ENCODE results near the gene PLXNB2. TPM values are rescaled to one million over a fixed set of nuclear protein-coding genes. Genes with fewer than 3 reads are reported as not detected.

Gene PLXNB2
- total RNA-seq, 1 donor from 2014 or later = 95.2 TPM

DNA sequence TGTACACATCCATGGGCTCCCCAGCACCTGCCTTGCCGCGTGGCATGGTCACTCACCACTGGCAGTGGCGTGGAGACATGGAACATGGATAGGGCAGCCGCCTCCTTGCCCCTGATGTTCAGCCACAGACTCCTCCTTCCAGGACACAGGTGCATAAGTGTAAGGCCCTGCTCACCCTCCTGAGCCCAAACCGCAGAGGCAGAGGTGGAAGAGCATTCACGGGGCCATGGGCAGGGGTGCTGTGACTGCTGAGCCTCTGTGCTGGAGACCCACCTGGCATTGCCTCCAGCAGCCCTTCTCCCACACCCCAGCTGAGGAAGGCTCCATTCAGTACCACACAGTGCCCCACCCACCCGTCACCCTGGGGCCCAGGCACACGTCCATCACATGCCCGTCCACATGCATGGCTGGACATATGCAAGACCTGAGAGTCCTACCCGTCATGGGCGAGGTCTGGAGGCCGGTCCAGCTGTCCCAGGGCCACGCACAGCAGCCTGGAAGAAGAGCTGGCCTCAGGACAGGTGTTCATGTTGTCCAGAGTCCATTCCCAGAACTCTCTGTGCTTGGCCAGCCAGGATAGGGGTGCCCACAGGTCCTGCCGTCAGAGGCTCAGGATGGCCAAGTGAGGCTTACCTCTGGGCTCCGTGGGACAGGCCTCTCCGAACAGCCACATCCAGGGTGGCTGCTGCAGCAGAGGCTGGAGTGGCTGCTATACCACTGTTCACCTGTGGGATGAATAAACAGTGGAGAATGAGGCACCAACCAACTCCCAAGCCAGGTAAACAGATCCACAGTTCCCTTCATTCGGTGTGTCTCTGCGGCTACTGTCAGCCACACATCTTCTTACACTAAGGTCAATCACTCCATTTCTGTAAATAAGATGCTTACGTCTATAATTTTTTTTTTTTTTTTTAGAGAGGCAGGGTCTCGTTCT, 60.9 kb downstream of the PLXNB2 start:
- Mint-ChIP-seq H3K36me3 (ENCODE audit: unreplicated experiment) (no peaks in the 10 kb centered on the region), H3K4me3 (ENCODE audit: unreplicated experiment) (peak overlapping the region; percentile 30), H3K27me3 (ENCODE audit: unreplicated experiment) (peaks cover 5% of the 10 kb centered on the region), H3K4me1 (ENCODE audit: low read depth, unreplicated experiment) (peaks cover 2% of the 10 kb centered on the region), H3K27ac (ENCODE audit: unreplicated experiment) (no peak overlapping the region), H3K9me3 (ENCODE audit: unreplicated experiment) (peaks cover 11% of the 10 kb centered on the region)
- TF ChIP-seq, protein P1, sequence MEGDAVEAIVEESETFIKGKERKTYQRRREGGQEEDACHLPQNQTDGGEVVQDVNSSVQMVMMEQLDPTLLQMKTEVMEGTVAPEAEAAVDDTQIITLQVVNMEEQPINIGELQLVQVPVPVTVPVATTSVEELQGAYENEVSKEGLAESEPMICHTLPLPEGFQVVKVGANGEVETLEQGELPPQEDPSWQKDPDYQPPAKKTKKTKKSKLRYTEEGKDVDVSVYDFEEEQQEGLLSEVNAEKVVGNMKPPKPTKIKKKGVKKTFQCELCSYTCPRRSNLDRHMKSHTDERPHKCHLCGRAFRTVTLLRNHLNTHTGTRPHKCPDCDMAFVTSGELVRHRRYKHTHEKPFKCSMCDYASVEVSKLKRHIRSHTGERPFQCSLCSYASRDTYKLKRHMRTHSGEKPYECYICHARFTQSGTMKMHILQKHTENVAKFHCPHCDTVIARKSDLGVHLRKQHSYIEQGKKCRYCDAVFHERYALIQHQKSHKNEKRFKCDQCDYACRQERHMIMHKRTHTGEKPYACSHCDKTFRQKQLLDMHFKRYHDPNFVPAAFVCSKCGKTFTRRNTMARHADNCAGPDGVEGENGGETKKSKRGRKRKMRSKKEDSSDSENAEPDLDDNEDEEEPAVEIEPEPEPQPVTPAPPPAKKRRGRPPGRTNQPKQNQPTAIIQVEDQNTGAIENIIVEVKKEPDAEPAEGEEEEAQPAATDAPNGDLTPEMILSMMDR (IDR thresholded peaks at IDR 0.05; ENCODE audit: partially characterized antibody, unreplicated experiment) = peak; percentile 29
- DNase-seq = no peak

DNA sequence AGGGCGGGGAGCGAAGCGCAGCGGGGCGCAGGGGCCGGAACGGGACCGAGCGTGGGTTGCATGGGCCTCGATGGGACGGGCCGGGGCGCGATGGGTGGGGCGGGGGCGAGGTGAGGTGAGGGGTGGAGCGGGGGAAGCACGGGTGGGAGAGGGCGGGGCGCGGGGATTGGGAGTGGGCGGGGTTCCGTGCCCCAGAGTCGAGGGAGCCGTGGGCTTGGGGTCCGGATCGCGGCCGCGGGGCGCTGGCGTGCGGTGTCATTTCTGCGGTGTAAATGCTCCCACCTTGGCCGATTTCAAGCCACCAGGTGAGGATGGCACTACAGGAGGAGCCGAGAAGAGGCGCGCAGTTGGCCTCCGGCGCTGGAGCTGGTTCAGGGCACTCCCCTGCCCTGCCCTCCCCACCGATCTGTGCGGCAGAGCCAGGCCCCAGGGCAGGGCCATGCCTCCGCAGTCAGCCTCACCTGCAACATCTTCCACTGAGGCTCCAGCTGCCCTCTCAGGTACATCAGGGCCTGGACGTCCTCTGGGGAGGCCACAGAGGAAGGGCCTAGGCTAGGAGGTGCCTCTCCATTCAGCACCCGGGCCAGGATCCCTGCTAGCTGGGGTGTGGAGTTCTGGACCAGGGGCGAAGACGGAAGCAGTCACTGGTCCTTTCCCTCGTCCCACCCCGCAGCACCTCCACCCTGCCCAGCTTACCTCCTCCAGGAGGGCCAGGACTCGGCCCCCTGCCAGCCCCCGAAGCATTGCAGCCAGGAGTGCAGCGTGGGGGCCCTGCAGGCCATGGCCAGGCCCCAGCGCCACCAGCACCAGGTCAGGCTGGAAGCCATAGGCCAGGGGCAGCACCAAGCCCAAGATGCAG, 62.0 kb downstream of the PLXNB2 start:
- Mint-ChIP-seq H3K36me3 (ENCODE audit: unreplicated experiment) (no peaks in the 10 kb centered on the region), H3K9me3 (ENCODE audit: unreplicated experiment) (peaks cover 11% of the 10 kb centered on the region)

DNA sequence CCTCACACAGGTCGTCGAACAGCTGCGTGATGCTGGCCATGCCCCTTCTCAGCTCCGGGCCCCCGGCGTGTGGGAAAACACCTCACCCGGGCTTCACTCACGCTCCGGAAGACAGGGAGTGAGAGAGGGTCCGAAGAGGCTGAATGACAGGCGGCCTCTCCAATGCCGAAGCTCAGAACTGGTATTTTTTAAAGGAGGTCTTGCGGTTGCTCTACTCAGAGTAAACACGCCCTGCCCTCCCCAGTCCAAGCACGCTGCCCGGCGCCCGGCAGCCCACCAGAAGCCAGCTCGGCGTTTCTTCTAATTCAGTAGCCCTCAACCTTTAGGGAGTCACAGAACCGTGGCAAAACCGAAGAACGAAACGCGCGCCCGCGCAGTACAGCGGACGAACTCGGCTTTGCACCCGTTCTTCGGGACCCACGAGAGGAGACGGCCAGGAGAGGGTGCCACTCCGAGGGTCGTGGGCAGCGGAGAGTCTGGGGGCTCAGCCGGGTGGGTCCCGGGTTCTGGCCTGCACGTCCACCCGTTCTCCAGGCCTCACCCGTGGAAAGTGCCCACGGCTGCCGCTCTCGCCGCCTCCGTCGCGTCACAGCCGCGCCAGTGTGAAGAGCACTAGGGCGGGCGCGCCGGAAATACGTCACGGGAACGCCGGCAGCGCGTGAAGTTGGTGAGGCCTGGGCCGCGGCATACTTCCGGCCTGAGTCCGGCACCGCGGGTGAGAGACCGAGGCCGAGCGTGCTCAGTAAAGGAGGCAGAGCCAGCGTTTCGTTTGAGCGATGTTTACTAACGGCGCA, 62.8 kb downstream of the PLXNB2 start, which contains the start of gene TUBGCP6:
Gene TUBGCP6 (minus strand): TSS at position 604 of the 794 bp plus-strand sequence. CDS start 564 bp downstream, at position 40.
- TF ChIP-seq, protein P1 (IDR thresholded peaks at IDR 0.05; ENCODE audit: partially characterized antibody, unreplicated experiment) = peak; percentile 32
- Mint-ChIP-seq H3K4me3 (ENCODE audit: unreplicated experiment) (peak within 1 kb of the TSS; percentile 95), H3K27me3 (ENCODE audit: unreplicated experiment) (peaks cover 3% of the 10 kb centered on the region)

More for the DNA sequence above, 62.0 kb downstream of the PLXNB2 start:
- DNase-seq = no peak
- Mint-ChIP-seq H3K27ac (ENCODE audit: unreplicated experiment) (peak overlapping the region; percentile 90), H3K4me1 (ENCODE audit: low read depth, unreplicated experiment) (peaks cover 4% of the 10 kb centered on the region), H3K4me3 (ENCODE audit: unreplicated experiment) (peak overlapping the region; percentile 95), H3K27me3 (ENCODE audit: unreplicated experiment) (peaks cover 5% of the 10 kb centered on the region)
- TF ChIP-seq, protein P1 (IDR thresholded peaks at IDR 0.05; ENCODE audit: partially characterized antibody, unreplicated experiment) = no peak

DNA sequence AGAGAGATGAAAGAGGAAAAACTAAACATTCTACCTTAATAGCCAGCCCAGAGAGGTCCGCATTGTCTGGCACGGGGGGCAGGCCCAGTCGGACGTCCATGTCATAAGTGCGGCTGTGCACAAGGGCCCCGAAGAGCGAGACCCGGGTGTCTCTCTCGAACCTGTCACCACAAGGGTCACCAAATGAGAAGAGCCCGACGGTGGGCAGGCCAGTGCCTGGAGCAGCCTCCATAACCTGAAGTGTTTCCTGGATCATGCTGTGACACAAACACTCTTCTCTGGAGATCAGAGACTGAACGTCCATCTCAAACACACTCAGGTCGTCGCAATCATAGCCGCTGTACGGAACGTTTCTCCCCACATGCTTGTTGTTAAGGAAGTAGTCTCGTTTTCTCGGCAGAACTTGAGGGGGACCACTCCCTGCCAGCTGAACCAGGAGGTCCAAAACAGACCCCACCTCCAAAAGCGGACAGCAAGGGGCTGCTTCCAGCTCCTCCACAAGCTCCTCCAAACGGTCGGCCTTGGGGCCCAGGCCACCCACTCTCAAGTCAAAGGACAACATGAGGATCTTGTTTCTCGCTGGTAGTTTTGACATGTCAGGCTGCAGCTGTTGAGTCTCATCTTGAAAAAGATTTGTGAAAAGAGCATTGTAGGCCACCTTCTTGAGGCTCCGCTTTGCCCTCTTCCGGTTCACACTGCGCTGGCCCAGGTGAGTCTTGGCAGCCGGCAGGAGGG, 63.6 kb downstream of the PLXNB2 start:
- Mint-ChIP-seq H3K27ac (ENCODE audit: unreplicated experiment) (no peak overlapping the region), H3K9me3 (ENCODE audit: unreplicated experiment) (peaks cover 8% of the 10 kb centered on the region), H3K4me3 (ENCODE audit: unreplicated experiment) (peak overlapping the region; percentile 95), H3K36me3 (ENCODE audit: unreplicated experiment) (no peaks in the 10 kb centered on the region), H3K27me3 (ENCODE audit: unreplicated experiment) (peaks cover 3% of the 10 kb centered on the region), H3K4me1 (ENCODE audit: low read depth, unreplicated experiment) (peaks cover 4% of the 10 kb centered on the region)
- DNase-seq = no peak
- TF ChIP-seq, protein P1 (IDR thresholded peaks at IDR 0.05; ENCODE audit: partially characterized antibody, unreplicated experiment) = no peak

More for the DNA sequence above, 62.8 kb downstream of the PLXNB2 start, which contains the start of gene TUBGCP6:
- Mint-ChIP-seq H3K4me1 (ENCODE audit: low read depth, unreplicated experiment) (peaks cover 4% of the 10 kb centered on the region), H3K27ac (ENCODE audit: unreplicated experiment) (peak within 1 kb of the TSS; percentile 90), H3K9me3 (ENCODE audit: unreplicated experiment) (peaks cover 8% of the 10 kb centered on the region), H3K36me3 (ENCODE audit: unreplicated experiment) (no peaks in the 10 kb centered on the region)
- DNase-seq = peak; percentile 95
